ENCODE measurements around the gene TTC12. TPM values are rescaled to one million over a fixed set of nuclear protein-coding genes. Genes with fewer than 3 reads are reported as not detected.

TTC12 gene
- 11.1 TPM for total RNA-seq

GRCh38 chr11:113314389-113315301 lies at the start of gene TTC12:
TTC12 (plus strand) TSS chr11:113314583; CDS start chr11:113316258, 1,675 bp downstream.

GRCh38 chr11:113387605-113388211 lies 73.3 kb downstream of the TTC12 start, which contains the start of gene ANKK1:
ANKK1 (plus strand) TSS chr11:113387779; CDS start chr11:113387885, 106 bp downstream.

Other genes with a start within 250 kb of the TTC12 start
- gene ANKK1, start 73.2 kb downstream of the TTC12 start, total RNA-seq: 0.23 TPM
- gene DRD2, start 160.8 kb downstream of the TTC12 start, total RNA-seq: 6.5 TPM